Heart left ventricle (tissue), 13 donors: ENCODE data around the gene KRT34.

Source experiments
- CTCF ChIP-seq, 12 donors: fragments of 200-600 bp; sonication (generic) in 4 of 12; IDR thresholded peaks; one replicate each; pipeline versions ENCODE4 v1.5.0 to v1.8.0; 2018 to 2022; ENCODE audit warnings: antibody characterized with exemption in 12 of 12, mild to moderate bottlenecking in 5 of 12
- POLR2A ChIP-seq, 2 donors: fragments of 450-650 bp; IDR thresholded peaks; one replicate each; pipeline ENCODE4 v1.6.1; 2017; ENCODE audit warnings: antibody characterized with exemption in 2 of 2, mild to moderate bottlenecking in 2 of 2, moderate library complexity in 2 of 2
- donor health status: ischemic (EF 13 %, LVEDD 7.1; RV severe dilation, severe dysfunction).
- donor health status: DM: no; HTN: yes; CAD: no.
- donor health status: DM: no; HTN: no; CAD: no.
- donor health status: ischemic (EF 25% LVEDD 6.9; RV normal size, moderate dysfunction).
- donor health status: ischemic (EF 25% LVEDD 5.7; RV mildly dilated, moderate dysfunction).
- donor health status: ischemic (EF 35%, LVEDD 5.7; RV mildly dilated, moderate dysfunction).
- donor health status: nonischemic (EF 11% LVEDD 7.7; RV severe dilation, severe dysfunction).
- donor health status: DM: yes; HTN: yes; CAD: no.
- donor health status: PGD.
- donor health status: ischemic (EF 29% LVEDD 5.4; RV normal size, mild dysfunction).
- donor health status: nonischemic (EF 23%, LVEDD 6.1; RV moderate dilation, normal function).

GRCh38 chr17:41387670-41388069 is 5.6 kb upstream of the KRT34 start:
- no peak for TF ChIP-seq CTCF (IDR thresholded peaks at IDR 0.05)
- no peak for TF ChIP-seq POLR2A (IDR thresholded peaks at IDR 0.05)
